Suppressor macrophage treated with lipopolysaccharide for 4 hours (primary cell): ENCODE data around the gene FBP2.
A peak's percentile ranks its signal among the peaks of the same experiment; 100 is the strongest.
"Not testable (repeated sequence)": the region's sequence is repeated elsewhere in the genome, so short reads cannot be mapped to it uniquely, and the experiment has no call there.

Experiments
- DNase-seq: peaks from one replicate; pipeline ENCODE4 v3.0.0-alpha.2; 2020

Gene FBP2

DNA sequence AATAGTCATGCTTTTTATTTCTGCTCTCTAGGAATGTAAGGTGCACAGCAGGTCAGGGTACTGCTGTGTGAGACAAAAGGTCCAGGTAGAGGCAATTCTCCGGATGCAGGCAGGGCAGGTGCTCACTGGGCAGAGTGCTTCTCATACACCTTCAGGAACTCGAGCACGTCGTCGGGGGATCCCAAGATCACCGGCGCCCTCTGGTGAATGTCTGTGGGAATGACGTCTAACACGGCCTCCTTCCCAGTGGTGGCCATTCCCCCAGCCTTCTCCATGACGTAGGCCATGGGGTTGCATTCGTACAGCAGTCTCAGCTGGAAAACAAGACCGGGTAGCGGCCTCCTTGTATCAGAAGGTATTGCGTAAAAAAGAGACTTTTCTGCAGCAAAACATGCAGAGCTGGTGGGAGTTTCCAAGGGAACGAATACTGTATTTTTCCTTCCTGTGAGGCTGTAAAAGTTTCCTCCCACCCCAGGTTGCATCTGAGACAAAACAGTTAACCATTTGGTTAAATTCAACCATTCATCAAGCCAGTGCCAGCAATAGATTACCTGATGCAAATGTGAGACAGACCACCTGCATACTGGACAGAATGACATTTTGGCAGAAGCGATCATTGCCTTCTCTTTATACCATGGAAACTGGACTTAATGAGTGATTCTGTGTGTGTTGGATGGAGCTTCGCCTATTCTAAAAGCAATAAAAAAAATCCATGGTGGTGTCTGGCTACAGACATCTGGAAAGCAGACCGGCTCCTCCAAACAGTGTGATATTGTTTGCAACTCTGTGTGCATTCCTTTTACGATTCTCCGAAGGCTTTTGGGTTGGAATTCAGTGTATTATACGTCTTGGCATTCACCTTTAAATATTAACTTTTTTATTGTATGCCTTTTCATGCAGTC, 9.9 kb upstream of the FBP2 start:
- peak; percentile 64 for DNase-seq

GRCh38 chr9:94602666-94603065, 9.0 kb upstream of the FBP2 start:
- DNase-seq = no peak

GRCh38 chr9:94600715-94601114, 7.1 kb upstream of the FBP2 start:
- DNase-seq = no peak

- no peak for DNase-seq
Observed at GRCh38 chr9:94600258-94600657, 6.6 kb upstream of the FBP2 start.

DNA sequence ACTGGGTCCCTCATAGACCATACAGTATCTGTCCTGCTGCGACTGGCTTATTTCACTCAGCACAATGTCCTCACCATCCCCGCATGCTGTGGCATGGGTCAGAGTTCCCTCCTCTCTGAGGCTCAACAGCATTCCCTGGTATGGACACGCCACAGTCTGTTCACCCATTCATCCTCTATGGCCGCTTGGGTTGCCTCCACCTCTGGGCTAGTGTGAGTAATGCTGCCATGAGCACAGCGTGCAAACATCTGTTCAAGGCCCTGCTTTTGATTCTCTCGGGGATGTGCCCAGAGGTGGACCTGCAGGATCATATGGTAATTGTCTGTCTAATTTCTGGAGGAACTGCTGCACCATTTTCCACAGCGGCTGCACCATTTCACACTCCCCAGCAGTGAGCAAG, 5.5 kb upstream of the FBP2 start:
- no peak for DNase-seq

DNA sequence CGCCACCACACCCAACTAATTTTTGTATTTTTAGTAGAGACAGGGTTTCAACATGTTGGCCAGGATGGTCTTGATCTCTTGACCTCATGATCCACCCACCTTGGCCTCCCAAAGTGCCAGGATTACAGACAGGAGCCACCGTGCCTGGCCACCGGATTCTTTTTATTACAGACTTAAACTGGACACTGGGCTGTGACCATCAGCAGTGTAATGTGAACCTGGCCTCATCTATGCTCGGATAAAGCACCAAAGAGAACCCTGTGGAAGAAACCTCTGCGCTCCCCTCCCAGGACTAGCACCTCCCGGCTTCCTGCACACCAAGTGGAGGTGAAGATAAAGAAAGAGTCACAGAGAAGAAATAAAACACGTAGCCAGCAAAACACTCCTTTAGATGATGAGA, 941 bp downstream of the FBP2 start:
- DNase-seq = not testable (repeated sequence)

- no peak for DNase-seq
Observed at GRCh38 chr9:94591876-94592275, 1.7 kb downstream of the FBP2 start.

DNA sequence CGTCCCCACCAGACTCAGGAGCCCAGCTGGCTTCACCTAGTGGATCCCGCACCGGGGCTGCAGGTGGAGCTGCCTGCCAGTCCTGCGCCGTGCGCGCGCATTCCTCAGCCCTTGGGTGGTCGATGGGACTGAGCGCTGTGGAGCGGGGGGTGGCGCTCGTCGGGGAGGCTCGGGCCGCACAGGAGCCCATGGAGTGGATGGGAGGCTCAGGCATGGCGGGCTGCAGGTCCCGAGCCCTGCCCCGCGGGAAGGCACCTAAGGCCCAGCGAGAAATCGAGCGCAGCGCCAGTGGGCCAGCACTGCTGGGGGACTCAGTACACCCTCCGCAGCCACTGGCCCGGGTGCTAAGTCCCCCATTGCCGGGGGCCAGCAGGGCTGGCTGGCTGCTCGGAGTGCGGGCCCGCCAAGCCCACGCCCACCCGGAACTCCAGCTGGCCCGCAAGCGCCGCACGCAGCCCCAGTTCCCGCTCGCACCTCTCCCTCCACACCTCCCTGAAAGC, 2.5 kb downstream of the FBP2 start:
- not testable (repeated sequence) for DNase-seq

DNA sequence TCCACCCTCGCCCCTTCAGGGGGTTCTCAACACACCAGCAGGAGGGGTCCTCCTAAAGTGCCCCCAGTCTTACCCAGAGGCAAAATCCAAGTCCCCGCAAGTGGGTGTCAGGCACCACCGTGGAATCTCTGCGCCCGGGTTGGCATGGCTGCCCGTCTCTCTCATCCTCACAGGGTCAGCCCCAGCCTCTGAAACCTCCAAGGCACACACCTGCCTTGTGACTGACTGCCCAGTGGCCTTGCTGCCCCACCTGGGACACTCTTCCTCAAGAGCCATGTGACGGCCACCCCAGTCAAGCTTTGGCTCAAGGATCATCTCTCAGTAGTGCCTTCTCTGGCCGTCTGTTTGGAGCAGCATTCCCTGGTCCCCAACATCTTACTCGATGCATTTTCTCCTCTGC, 4.9 kb downstream of the FBP2 start:
- no peak for DNase-seq

- peak; percentile 47 for DNase-seq
Observed at GRCh38 chr9:94586814-94587213, 6.8 kb downstream of the FBP2 start.

- peak; percentile 54 for DNase-seq
Observed at GRCh38 chr9:94586316-94586715, 7.3 kb downstream of the FBP2 start.

- no peak for DNase-seq
Observed at GRCh38 chr9:94584555-94584954, 9.1 kb downstream of the FBP2 start.

GRCh38 chr9:94581728-94582127, 11.9 kb downstream of the FBP2 start:
- DNase-seq = no peak

DNA sequence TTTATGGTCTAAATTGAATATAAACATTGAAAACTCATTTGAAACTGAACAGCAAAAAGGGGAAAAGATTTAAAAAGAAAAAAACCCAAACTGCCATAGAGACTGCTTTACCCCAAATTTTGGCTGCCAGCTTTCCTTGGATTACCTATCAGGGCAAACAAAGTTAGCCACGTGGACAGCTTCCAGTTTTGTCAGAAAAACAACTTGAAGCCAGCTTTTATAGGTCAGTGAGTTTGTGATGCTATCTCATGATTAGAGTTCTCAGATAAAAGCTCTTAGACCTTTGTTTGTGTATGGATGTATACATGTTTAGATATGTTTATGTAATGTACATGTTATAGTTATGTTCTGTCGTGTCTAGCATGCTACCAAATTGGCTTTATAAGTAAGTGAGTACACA, 16.1 kb downstream of the FBP2 start:
- no peak for DNase-seq

DNA sequence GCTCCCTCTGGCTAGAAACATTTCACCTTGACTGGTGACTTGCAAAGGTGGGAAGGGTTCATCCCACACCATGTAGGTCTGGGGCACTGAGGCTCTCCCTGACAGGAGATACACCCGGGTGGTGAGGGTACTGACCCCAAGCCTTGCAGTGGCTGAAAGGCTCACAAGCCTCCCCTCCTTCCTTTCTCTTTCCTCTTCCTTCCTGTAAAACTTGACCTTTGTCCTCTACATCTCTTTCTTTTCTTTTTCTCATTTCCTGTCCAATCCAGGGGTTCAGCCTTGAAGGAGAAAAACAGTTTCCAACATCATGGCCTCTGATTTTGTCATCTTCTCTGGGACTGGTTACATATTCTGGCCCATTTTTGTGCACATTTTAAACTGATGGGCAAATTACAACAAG, 16.6 kb downstream of the FBP2 start:
- no peak for DNase-seq

DNA sequence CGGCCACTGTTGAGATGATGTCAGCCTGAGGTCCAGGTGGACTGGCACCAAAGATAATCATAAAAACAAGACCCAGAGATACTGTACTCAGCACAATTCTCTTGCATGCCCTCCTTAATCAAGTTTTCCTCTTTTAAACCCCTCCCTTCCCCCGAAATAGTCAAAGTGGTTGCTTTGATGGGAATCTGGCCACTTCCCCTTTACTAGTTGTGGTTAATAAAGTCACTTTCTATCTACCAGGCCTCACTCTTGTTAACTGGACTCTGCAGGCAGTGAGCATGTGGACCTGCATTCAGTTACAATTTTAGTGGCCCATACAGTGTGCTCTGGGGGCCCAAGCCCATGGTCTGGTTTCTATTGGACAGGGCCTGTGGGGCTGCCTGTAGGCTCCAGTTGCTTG, 17.5 kb downstream of the FBP2 start:
- peak; percentile 47 for DNase-seq

GRCh38 chr9:94568972-94569712, 24.5 kb downstream of the FBP2 start:
- DNase-seq = no peak

DNA sequence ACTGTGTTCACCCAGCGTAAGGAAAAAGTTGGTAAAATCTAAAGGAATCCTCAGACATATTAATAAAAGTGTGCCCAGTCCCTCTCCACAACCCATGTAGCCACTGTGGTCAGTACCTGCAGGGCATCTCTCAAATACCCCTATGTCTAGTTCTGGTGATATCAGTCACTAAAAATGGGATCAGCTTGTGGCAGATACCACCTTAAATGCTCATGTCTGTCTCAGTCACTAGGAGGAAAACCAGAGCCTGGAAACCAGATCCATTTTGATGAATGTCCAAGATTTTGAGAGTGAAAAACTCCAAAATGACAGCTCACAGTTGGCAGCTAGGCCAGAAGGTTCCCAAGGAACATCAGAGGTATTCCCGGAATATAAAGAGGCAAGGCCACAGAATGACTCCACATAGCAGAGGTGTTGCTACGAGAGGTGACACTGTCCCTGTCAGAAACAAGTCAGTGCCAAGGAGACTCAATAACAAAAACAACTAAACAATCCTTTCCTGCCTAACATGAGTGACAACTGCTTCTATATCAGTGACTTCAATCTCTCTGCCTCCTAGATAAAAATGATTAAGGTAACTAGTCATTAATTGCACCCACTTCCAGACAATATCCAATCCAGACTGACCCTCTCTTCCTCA, 25.3 kb downstream of the FBP2 start:
- DNase-seq = no peak

- DNase-seq = no peak
Observed at GRCh38 chr9:94567271-94567670, 26.4 kb downstream of the FBP2 start.

DNA sequence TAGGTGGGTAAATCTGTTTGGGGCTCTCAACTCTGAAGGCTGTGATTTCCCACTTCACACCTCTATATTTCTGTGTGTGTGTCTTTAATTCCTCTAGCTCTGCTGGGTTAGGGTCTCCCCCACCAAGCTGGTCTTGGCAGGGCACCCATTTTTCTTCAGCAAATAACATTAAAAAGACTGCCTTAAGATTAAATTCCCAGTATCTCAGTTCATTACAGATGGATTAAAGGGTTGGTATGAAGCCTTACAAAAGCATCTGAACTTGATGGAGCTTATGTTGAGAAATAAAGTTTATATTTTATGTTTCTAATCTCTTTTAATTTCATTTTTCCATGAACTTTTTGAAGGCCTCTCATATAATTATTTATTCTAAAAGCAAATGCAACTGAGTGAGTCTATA, 27.1 kb downstream of the FBP2 start:
- no peak for DNase-seq

GRCh38 chr9:94564279-94564678, 29.3 kb downstream of the FBP2 start:
- not testable (repeated sequence) for DNase-seq

- no peak for DNase-seq
Observed at GRCh38 chr9:94563548-94563947, 30.1 kb downstream of the FBP2 start.

- no peak for DNase-seq
Observed at GRCh38 chr9:94560237-94560636, 33.4 kb downstream of the FBP2 start.

DNA sequence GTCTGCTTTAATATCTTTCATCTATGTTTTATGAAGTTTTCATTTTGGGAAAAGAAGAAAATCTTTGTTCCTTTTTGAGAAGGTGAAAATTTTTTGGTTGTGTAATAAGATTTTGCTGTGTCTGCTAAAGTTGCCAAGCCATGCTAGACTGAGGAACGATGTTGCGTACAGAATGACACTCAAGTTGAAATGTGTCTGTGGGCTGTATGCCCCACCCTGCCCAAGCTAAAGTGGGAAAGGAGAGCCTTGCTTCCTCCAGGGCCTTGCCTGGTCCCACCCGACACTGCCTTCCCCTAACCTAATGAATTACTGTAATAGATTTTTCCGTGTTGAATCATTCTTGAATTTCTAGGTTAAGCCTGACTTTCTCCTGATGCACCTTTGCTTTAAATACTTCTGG, 36.2 kb downstream of the FBP2 start:
- no peak for DNase-seq
